Gastrocnemius medialis (tissue), 4 donors: ENCODE data around the gene C1orf210. TPM values are rescaled to one million over a fixed set of nuclear protein-coding genes. Genes with fewer than 3 reads are reported as not detected.

Source experiments
- ATAC-seq, 2 donors: fragments of 150-250 bp; one replicate each; pipeline ENCODE4 v1.9.1; 2016
- DNase-seq, 2 donors: peaks; one replicate each; pipeline ENCODE4 v3.0.0-alpha.2; 2019
- H3K27ac ChIP-seq, 4 donors: fragments of 200-600 bp; sonication (generic); 1 replicate in 1 of 4; 2 replicates in 3 of 4; pipeline ENCODE4 v1.5.1; 2016 to 2018; ENCODE audit warnings: mild to moderate bottlenecking in 2 of 4, moderate library complexity in 1 of 4
- H3K27me3 ChIP-seq, 3 donors: fragments of 200-600 bp; sonication (generic) in 2 of 3; 1 replicate in 1 of 3; 2 replicates in 2 of 3; pipeline versions ENCODE4 v1.5.1 to v1.6.0; 2016 to 2019; ENCODE audit warnings: mild to moderate bottlenecking in 1 of 3, moderate library complexity in 1 of 3
- H3K36me3 ChIP-seq, 2 donors: fragments of 200-600 bp; sonication (generic) in 1 of 2; one replicate each; pipeline ENCODE4 v1.5.1; 2017 to 2018
- H3K4me1 ChIP-seq, 2 donors: fragments of 200-600 bp; sonication (generic) in 1 of 2; one replicate each; pipeline ENCODE4 v1.5.1; 2016 to 2017; ENCODE audit warnings: mild to moderate bottlenecking in 2 of 2
- H3K4me3 ChIP-seq, 4 donors: fragments of 200-600 bp; sonication (generic) in 3 of 4; 1 replicate in 1 of 4; 2 replicates in 3 of 4; pipeline ENCODE4 v1.5.1; 2016 to 2019; ENCODE audit warnings: mild to moderate bottlenecking in 2 of 4
- H3K9me3 ChIP-seq, 3 donors: fragments of 200-600 bp; sonication (generic) in 2 of 3; 1 replicate in 1 of 3; 2 replicates in 2 of 3; pipeline ENCODE4 v1.5.1; 2016 to 2019
- POLR2A ChIP-seq, 2 donors: fragments of 450-650 bp; IDR thresholded peaks; one replicate each; pipeline ENCODE4 v1.6.1; 2017; ENCODE audit warnings: antibody characterized with exemption in 2 of 2, mild to moderate bottlenecking in 2 of 2, moderate library complexity in 2 of 2
- in situ Hi-C, 4 donors: fragments of 200-750 bp; cut with MboI; loops; one replicate each; pipeline versions ENCODE4 v1.15.0 to v1.8.0; 2017; ENCODE audit warnings: low sequenced_read_pairs in 4 of 4
- intact Hi-C: fragments of 100-400 bp; cut with DNase I; formaldehyde crosslinking; loops from one replicate; pipeline ENCODE4 v1.15.1; 2023; ENCODE audit warnings: low total_unique reads
- total RNA-seq, 4 donors: library from RNA; depleted of rRNA; stranded (reverse); fragments of >200 nt; gene quantifications; one replicate each; pipeline versions ENCODE4 v1.1.0 to v1.2.3, GENCODE V29; 2016
- TF ChIP-seq, protein P1 (sequence below), 5 experiments: fragments of 450-650 bp in 3 of 5; fragments of 200-600 bp in 2 of 5; sonication (generic) in 2 of 5; IDR thresholded peaks in 4 of 5; conservative IDR thresholded peaks in 1 of 5; 1 replicate in 4 of 5; 2 replicates in 1 of 5; pipeline ENCODE4 v1.5.1; 2016 to 2019; ENCODE audit warnings: antibody characterized with exemption in 5 of 5, mild to moderate bottlenecking in 3 of 5, moderate library complexity in 3 of 5

The C1orf210 gene
- total RNA-seq, 4 donors from 2014 or later: 0.27 TPM; not detected in 3

DNA sequence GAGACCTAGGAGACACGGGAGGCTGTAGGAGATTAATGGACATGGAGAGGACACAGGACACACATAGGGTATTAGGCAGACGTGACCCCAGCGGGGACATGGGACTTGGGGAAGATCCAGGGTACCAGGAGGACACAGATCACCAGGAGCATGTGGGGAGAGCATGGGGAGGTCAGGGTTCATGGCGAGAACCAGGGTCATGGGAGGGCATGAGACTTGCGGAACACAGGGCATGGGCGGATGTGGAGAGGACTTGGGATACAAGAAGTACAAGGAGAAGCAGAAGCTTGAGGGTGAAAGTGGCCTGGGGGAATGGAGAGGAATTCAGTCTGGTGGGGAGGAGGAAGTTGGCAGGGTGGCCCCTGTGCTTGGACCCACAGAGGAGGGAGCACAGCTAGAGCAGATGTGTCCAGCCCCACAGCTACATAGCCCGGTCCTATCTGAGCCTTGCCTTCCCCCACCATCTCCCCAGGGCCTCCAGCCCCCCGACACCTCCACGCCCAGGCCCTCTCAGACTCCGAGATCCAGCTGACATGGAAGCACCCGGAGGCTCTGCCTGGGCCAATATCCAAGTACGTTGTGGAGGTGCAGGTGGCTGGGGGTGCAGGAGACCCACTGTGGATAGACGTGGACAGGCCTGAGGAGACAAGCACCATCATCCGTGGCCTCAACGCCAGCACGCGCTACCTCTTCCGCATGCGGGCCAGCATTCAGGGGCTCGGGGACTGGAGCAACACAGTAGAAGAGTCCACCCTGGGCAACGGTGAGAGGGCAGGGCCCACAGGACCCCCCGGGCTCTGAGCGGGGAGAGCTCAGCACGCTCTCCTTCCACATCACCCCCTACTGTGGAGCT lies 27.5 kb upstream of the C1orf210 start:
- TF ChIP-seq POLR2A (IDR thresholded peaks at IDR 0.05): no peak
- TF ChIP-seq, protein P1, sequence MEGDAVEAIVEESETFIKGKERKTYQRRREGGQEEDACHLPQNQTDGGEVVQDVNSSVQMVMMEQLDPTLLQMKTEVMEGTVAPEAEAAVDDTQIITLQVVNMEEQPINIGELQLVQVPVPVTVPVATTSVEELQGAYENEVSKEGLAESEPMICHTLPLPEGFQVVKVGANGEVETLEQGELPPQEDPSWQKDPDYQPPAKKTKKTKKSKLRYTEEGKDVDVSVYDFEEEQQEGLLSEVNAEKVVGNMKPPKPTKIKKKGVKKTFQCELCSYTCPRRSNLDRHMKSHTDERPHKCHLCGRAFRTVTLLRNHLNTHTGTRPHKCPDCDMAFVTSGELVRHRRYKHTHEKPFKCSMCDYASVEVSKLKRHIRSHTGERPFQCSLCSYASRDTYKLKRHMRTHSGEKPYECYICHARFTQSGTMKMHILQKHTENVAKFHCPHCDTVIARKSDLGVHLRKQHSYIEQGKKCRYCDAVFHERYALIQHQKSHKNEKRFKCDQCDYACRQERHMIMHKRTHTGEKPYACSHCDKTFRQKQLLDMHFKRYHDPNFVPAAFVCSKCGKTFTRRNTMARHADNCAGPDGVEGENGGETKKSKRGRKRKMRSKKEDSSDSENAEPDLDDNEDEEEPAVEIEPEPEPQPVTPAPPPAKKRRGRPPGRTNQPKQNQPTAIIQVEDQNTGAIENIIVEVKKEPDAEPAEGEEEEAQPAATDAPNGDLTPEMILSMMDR (IDR thresholded peaks at IDR 0.05 in 4 of 5, conservative IDR thresholded peaks at IDR 0.05 in 1 of 5): no peak
- ATAC-seq (no peak), DNase-seq (no peak)
- no peak overlapping the region for H3K27ac ChIP-seq
- intact Hi-C loops: no loop called here
- H3K36me3 ChIP-seq: no peaks in the 10 kb centered on the region
- no peak overlapping the region for H3K4me3 ChIP-seq
- H3K4me1 ChIP-seq: no peaks in the 10 kb centered on the region
- H3K9me3 ChIP-seq: no peaks in the 10 kb centered on the region
- in situ Hi-C loops: no loop called here
- H3K27me3 ChIP-seq: no peaks in the 10 kb centered on the region

DNA sequence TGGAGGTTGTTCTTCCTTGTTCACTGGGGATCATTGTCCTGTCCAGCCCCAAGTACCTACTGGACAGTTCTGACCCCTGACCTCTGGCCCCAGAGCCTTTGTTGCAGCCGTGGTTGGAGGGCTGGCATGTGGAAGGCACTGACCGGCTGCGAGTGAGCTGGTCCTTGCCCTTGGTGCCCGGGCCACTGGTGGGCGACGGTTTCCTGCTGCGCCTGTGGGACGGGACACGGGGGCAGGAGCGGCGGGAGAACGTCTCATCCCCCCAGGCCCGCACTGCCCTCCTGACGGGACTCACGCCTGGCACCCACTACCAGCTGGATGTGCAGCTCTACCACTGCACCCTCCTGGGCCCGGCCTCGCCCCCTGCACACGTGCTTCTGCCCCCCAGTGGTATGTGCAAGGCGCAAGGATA lies 26.8 kb upstream of the C1orf210 start:
- Histone ChIP-seq H3K27ac (no peak overlapping the region), H3K9me3 (no peaks in the 10 kb centered on the region), H3K4me1 (no peaks in the 10 kb centered on the region), H3K27me3 (no peaks in the 10 kb centered on the region), H3K36me3 (no peaks in the 10 kb centered on the region), H3K4me3 (no peak overlapping the region)
- intact Hi-C loops: no loop called here
- in situ Hi-C loops: no loop called here
- TF ChIP-seq, protein P1 (IDR thresholded peaks at IDR 0.05 in 4 of 5, conservative IDR thresholded peaks at IDR 0.05 in 1 of 5): no peak
- no peak for TF ChIP-seq POLR2A (IDR thresholded peaks at IDR 0.05)
- no peak for ATAC-seq
- DNase-seq: no peak

DNA sequence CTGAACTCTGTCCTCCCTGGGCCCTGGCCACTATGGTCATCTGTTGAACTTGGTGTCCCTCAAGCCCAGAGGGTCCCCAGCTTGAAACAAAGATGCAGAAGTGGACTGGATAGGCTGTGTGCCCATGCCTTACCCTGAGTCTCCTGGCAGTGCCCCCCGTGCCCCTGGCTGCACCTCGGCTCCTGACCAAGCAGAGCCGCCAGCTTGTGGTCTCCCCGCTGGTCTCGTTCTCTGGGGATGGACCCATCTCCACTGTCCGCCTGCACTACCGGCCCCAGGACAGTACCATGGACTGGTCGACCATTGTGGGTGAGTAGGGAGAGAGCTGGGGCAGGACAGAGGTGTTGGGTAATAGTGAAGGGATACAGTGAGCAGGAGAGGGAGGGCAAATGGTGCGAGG lies 26.1 kb upstream of the C1orf210 start:
- in situ Hi-C loops: no loop called here

DNA sequence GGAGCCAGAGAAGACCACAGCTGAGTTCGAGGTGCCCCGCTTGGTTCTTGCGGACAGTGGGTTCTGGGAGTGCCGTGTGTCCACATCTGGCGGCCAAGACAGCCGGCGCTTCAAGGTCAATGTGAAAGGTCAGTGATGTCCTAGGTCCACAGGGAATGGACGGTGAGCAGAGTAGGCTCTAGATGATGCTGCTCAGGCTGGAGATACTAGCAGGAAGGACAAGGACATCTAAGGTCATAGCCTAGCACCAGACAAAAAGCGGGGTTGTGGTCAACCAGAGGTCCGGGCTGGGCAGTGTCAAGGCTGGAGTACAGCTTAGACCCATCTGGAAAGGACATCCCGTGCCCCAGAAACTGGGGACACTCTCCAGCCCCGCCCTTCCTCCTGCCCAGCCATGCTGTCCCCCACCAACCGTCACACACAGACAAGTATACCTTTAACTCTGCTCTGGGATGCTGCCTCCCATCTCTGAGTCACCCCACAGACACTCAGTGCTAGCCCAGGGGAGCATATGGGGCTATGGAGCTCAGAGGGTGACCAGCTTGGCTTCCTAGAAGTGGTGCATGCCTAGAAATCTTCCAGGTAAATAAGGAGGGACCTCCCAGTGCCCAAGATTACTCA lies 24.1 kb upstream of the C1orf210 start:
- no peak for ATAC-seq
- Histone ChIP-seq H3K36me3 (no peaks in the 10 kb centered on the region), H3K4me3 (no peak overlapping the region), H3K9me3 (no peaks in the 10 kb centered on the region), H3K27me3 (no peaks in the 10 kb centered on the region), H3K27ac (no peak overlapping the region), H3K4me1 (no peaks in the 10 kb centered on the region)
- in situ Hi-C loops (no loop called here), intact Hi-C loops (no loop called here)
- no peak for DNase-seq
- no peak for TF ChIP-seq POLR2A (IDR thresholded peaks at IDR 0.05)
- TF ChIP-seq, protein P1 (IDR thresholded peaks at IDR 0.05 in 4 of 5, conservative IDR thresholded peaks at IDR 0.05 in 1 of 5): no peak

More for the DNA sequence above, 26.1 kb upstream of the C1orf210 start:
- H3K4me3 ChIP-seq: no peak overlapping the region
- H3K27me3 ChIP-seq: no peaks in the 10 kb centered on the region
- H3K27ac ChIP-seq: no peak overlapping the region
- no peak for ATAC-seq
- no peaks in the 10 kb centered on the region for H3K36me3 ChIP-seq
- intact Hi-C loops: no loop called here
- TF ChIP-seq, protein P1 (IDR thresholded peaks at IDR 0.05 in 4 of 5, conservative IDR thresholded peaks at IDR 0.05 in 1 of 5): no peak
- no peak for TF ChIP-seq POLR2A (IDR thresholded peaks at IDR 0.05)
- H3K4me1 ChIP-seq: no peaks in the 10 kb centered on the region
- no peak for DNase-seq
- no peaks in the 10 kb centered on the region for H3K9me3 ChIP-seq
